Neuronal stem cell (in vitro differentiated cells): ENCODE measurements around the gene TCP1.
"Not testable (repeated sequence)": the region's sequence is repeated elsewhere in the genome, so short reads cannot be mapped to it uniquely, and the experiment has no call there.

Experiments
- DNase-seq: peaks from one replicate; pipeline ENCODE4 v3.0.0-alpha.2; 2013; ENCODE audit warnings: low spot score
- H2AFZ ChIP-seq: one replicate; pipeline ENCODE4 v1.6.1; 2013; ENCODE audit warnings: mild to moderate bottlenecking, low read length, inconsistent platforms
- H2AK5ac ChIP-seq: 2 replicates; pipeline ENCODE4 v1.6.1; 2013; ENCODE audit warnings: low read depth, mild to moderate bottlenecking, inconsistent platforms, low read length, moderate library complexity, mixed read lengths
- H2BK120ac ChIP-seq: 2 replicates; pipeline ENCODE4 v1.6.1; 2013; ENCODE audit warnings: low read depth, mild to moderate bottlenecking, inconsistent platforms, low read length, moderate library complexity, mixed read lengths
- H2BK12ac ChIP-seq: one replicate; pipeline ENCODE4 v1.6.1; 2013; ENCODE audit warnings: low read length, inconsistent platforms
- H2BK15ac ChIP-seq: 2 replicates; pipeline ENCODE4 v1.6.1; 2013; ENCODE audit warnings: mild to moderate bottlenecking, low read length, inconsistent platforms, mixed read lengths
- H2BK5ac ChIP-seq: one replicate; pipeline ENCODE4 v1.6.1; 2013; ENCODE audit warnings: inconsistent platforms, mild to moderate bottlenecking, low read length, moderate library complexity
- H3K14ac ChIP-seq: one replicate; pipeline ENCODE4 v1.6.1; 2013; ENCODE audit warnings: low read length, inconsistent platforms
- H3K18ac ChIP-seq: 2 replicates; pipeline ENCODE4 v1.6.1; 2013; ENCODE audit warnings: low read length, inconsistent platforms
- H3K23ac ChIP-seq: 2 replicates; pipeline ENCODE4 v1.6.1; 2013; ENCODE audit warnings: low read depth, mild to moderate bottlenecking, mixed read lengths, low read length, inconsistent platforms; ENCODE audit not compliant: poor library complexity
- H3K27ac ChIP-seq: replicated peaks from 3 replicates; pipeline ENCODE4 v1.5.1; 2013; ENCODE audit warnings: low read length, inconsistent platforms
- H3K27me3 ChIP-seq, 3 experiments: 2 replicates each; pipeline ENCODE4 v1.6.1; 2013; ENCODE audit warnings: low read length in 3 of 3, mild to moderate bottlenecking in 2 of 3, inconsistent platforms in 1 of 3, low read depth in 1 of 3, mixed read lengths in 1 of 3, moderate library complexity in 1 of 3; ENCODE audit not compliant: control insufficient read depth in 3 of 3, insufficient read depth in 3 of 3
- H3K36me3 ChIP-seq, 2 donors: replicated peaks in 1 of 2; 2 replicates each; pipeline ENCODE4 v1.6.1; 2013; ENCODE audit warnings: low read length in 2 of 2; ENCODE audit not compliant: control insufficient read depth in 2 of 2, insufficient read depth in 2 of 2
- H3K4ac ChIP-seq: 2 replicates; pipeline ENCODE4 v1.6.1; 2013; ENCODE audit warnings: inconsistent platforms, mild to moderate bottlenecking, low read length, moderate library complexity
- H3K4me1 ChIP-seq, 2 donors: 1 replicate in 1 of 2; 2 replicates in 1 of 2; pipeline ENCODE4 v1.6.1; 2013; ENCODE audit warnings: low read length in 2 of 2, low read depth in 1 of 2; ENCODE audit not compliant: control insufficient read depth in 2 of 2, insufficient read depth in 1 of 2
- H3K4me2 ChIP-seq: one replicate; pipeline ENCODE4 v1.6.1; 2013; ENCODE audit warnings: mild to moderate bottlenecking, low read length, inconsistent platforms; ENCODE audit not compliant: insufficient read depth, poor library complexity, severe bottlenecking
- H3K4me3 ChIP-seq, 2 donors: 2 replicates each; pipeline ENCODE4 v1.5.1; 2013; ENCODE audit warnings: low read length in 2 of 2, mild to moderate bottlenecking in 2 of 2, inconsistent platforms in 1 of 2, moderate library complexity in 1 of 2
- H3K79me1 ChIP-seq: one replicate; pipeline ENCODE4 v1.6.1; 2013; ENCODE audit warnings: low read depth, mild to moderate bottlenecking, inconsistent platforms, low read length, moderate library complexity
- H3K9ac ChIP-seq: one replicate; pipeline ENCODE4 v1.6.1; 2013; ENCODE audit warnings: mild to moderate bottlenecking, low read depth, low read length, inconsistent platforms; ENCODE audit not compliant: poor library complexity
- H3K9me3 ChIP-seq, 2 donors: replicated peaks in 1 of 2; 2 replicates each; pipeline versions ENCODE3 to v1.6.1; 2013; ENCODE audit warnings: low read length in 2 of 2, mild to moderate bottlenecking in 2 of 2, inconsistent platforms in 1 of 2, low read depth in 1 of 2, mixed read lengths in 1 of 2, moderate library complexity in 1 of 2; ENCODE audit not compliant: control insufficient read depth in 2 of 2, insufficient read depth in 1 of 2
- H4K8ac ChIP-seq: one replicate; pipeline ENCODE4 v1.6.1; 2013; ENCODE audit warnings: low read depth, mild to moderate bottlenecking, inconsistent platforms, low read length, moderate library complexity
- H4K91ac ChIP-seq: one replicate; pipeline ENCODE4 v1.6.1; 2013; ENCODE audit warnings: low read length, low read depth, mild to moderate bottlenecking, inconsistent platforms; ENCODE audit not compliant: poor library complexity
- WGBS, 2 donors: extraction: QIAGEN DNeasy Blood & Tissue Kit; methylation state at CpG; one replicate each; pipeline ENCODE4 v1.1.7; 2013; ENCODE audit warnings: missing lambda C conversion rate in 2 of 2, mixed read lengths in 1 of 2; ENCODE audit not compliant: insufficient read length in 2 of 2, insufficient replicate concordance in 1 of 2; ENCODE audit errors: extremely low coverage in 2 of 2; 5-methylcytosine and 5-hydroxymethylcytosine counted together

TCP1 gene

GRCh38 chr6:159826968-159827647 is 37.7 kb upstream of the TCP1 start:
- H3K9me3 ChIP-seq, result no peaks in the 10 kb centered on the region
- no peak for DNase-seq
- no peak overlapping the region for H4K91ac ChIP-seq
- no peaks in the 10 kb centered on the region for H3K4me1 ChIP-seq
- H4K8ac ChIP-seq, result no peak overlapping the region
- no peak overlapping the region for H3K4ac ChIP-seq
- no peak overlapping the region for H2BK15ac ChIP-seq
- H3K27ac ChIP-seq, result no peak overlapping the region
- no peaks in the 10 kb centered on the region for H3K79me1 ChIP-seq
- no peaks in the 10 kb centered on the region for H3K36me3 ChIP-seq
- H3K4me3 ChIP-seq, result no peak overlapping the region
- no peak overlapping the region for H2BK120ac ChIP-seq
- H2AFZ ChIP-seq, result no peak overlapping the region
- H2BK5ac ChIP-seq, result no peak overlapping the region
- H2AK5ac ChIP-seq, result no peak overlapping the region
- WGBS, 2 donors, result no CpG with 5 or more reads among the region's 16 CpGs
- H3K14ac ChIP-seq, result no peak overlapping the region
- H3K23ac ChIP-seq, result no peak overlapping the region
- H3K9ac ChIP-seq, result no peak overlapping the region
- H3K4me2 ChIP-seq, result no peak overlapping the region
- H2BK12ac ChIP-seq, result no peak overlapping the region
- H3K18ac ChIP-seq, result no peak overlapping the region
- peaks cover 0 to 3% (median 0%) of the 10 kb centered on the region in 3 experiments for H3K27me3 ChIP-seq

- no peak overlapping the region for H2BK15ac ChIP-seq
- no peak overlapping the region for H3K18ac ChIP-seq
- no peak overlapping the region for H4K8ac ChIP-seq
- H2BK12ac ChIP-seq, result no peak overlapping the region
- H2BK120ac ChIP-seq, result peak overlapping the region; percentile 36
- no peak overlapping the region for H3K4me2 ChIP-seq
- peaks cover 0 to 3% (median 0%) of the 10 kb centered on the region in 3 experiments for H3K27me3 ChIP-seq
- no peak overlapping the region for H4K91ac ChIP-seq
- H2BK5ac ChIP-seq, result no peak overlapping the region
- H3K23ac ChIP-seq, result peak overlapping the region; percentile 52
- no peak overlapping the region for H2AFZ ChIP-seq
- no peaks in the 10 kb centered on the region for H3K9me3 ChIP-seq
- no peaks in the 10 kb centered on the region for H3K36me3 ChIP-seq
- no peak overlapping the region for H3K14ac ChIP-seq
- no peak overlapping the region for H3K4ac ChIP-seq
- H3K4me1 ChIP-seq, result no peaks in the 10 kb centered on the region
- no peak overlapping the region for H3K9ac ChIP-seq
- H2AK5ac ChIP-seq, result no peak overlapping the region
- H3K79me1 ChIP-seq, result no peaks in the 10 kb centered on the region
- no CpG with 5 or more reads among the region's 13 CpGs for WGBS, 2 donors
- H3K4me3 ChIP-seq, result peak overlapping the region in 1 of 2 donors; percentile 40
- H3K27ac ChIP-seq, result no peak overlapping the region
- DNase-seq, result no peak
Observed at GRCh38 chr6:159826004-159826403, 36.6 kb upstream of the TCP1 start.

GRCh38 chr6:159824690-159825089 is 35.3 kb upstream of the TCP1 start:
- not testable (repeated sequence) for H3K9ac ChIP-seq, DNase-seq, H2BK120ac ChIP-seq, H3K18ac ChIP-seq, H3K36me3 ChIP-seq, H3K4ac ChIP-seq, H3K4me2 ChIP-seq, H3K27ac ChIP-seq, H2BK5ac ChIP-seq, H2AK5ac ChIP-seq, H2AFZ ChIP-seq, H4K91ac ChIP-seq, H3K14ac ChIP-seq, H3K4me3 ChIP-seq, H3K4me1 ChIP-seq, H3K9me3 ChIP-seq, H3K23ac ChIP-seq, H3K79me1 ChIP-seq, H2BK12ac ChIP-seq, H2BK15ac ChIP-seq, H3K27me3 ChIP-seq, H4K8ac ChIP-seq
- no CpG with 5 or more reads among the region's 9 CpGs for WGBS, 2 donors

GRCh38 chr6:159823953-159824352 is 34.6 kb upstream of the TCP1 start:
- H2BK12ac ChIP-seq, result no peak overlapping the region
- no peak for DNase-seq
- H2BK5ac ChIP-seq, result no peak overlapping the region
- peaks cover 0 to 6% (median 0%) of the 10 kb centered on the region in 3 experiments for H3K27me3 ChIP-seq
- H3K4ac ChIP-seq, result no peak overlapping the region
- no peak overlapping the region for H3K27ac ChIP-seq
- no peak overlapping the region for H3K14ac ChIP-seq
- H3K9ac ChIP-seq, result no peak overlapping the region
- H3K18ac ChIP-seq, result no peak overlapping the region
- H3K9me3 ChIP-seq, result no peaks in the 10 kb centered on the region
- no peak overlapping the region for H2BK15ac ChIP-seq
- no CpG with 5 or more reads among the region's 3 CpGs for WGBS, 2 donors
- no peak overlapping the region for H3K4me2 ChIP-seq
- peaks cover 6 to 8% of the 10 kb centered on the region in 2 donors for H3K4me1 ChIP-seq
- H2AK5ac ChIP-seq, result no peak overlapping the region
- H2AFZ ChIP-seq, result no peak overlapping the region
- no peaks in the 10 kb centered on the region for H3K36me3 ChIP-seq
- no peak overlapping the region for H3K23ac ChIP-seq
- H4K91ac ChIP-seq, result no peak overlapping the region
- H4K8ac ChIP-seq, result no peak overlapping the region
- no peak overlapping the region for H2BK120ac ChIP-seq
- no peak overlapping the region for H3K4me3 ChIP-seq
- no peaks in the 10 kb centered on the region for H3K79me1 ChIP-seq
